GM06990 (cell line): Measurements from ENCODE around the gene OBSCN.

ENCODE experiments used
- DNase-seq: peaks from one replicate; pipeline ENCODE4 v3.0.0-alpha.2; 2011; ENCODE audit not compliant: insufficient read length; ENCODE audit errors: extremely low read depth
- H3K27me3 ChIP-seq: replicated peaks from 2 replicates; pipeline ENCODE4 v1.6.0; 2011; ENCODE audit warnings: low read length; ENCODE audit not compliant: control insufficient read depth, insufficient read depth
- H3K36me3 ChIP-seq: 2 replicates; pipeline ENCODE4 v1.5.1; 2011; ENCODE audit warnings: low read length; ENCODE audit not compliant: control insufficient read depth, insufficient read depth
- H3K4me3 ChIP-seq: replicated peaks from 2 replicates; pipeline ENCODE4 v1.5.1; 2011; ENCODE audit warnings: low read depth, mild to moderate bottlenecking, control low read depth, low read length
- TF ChIP-seq, protein P1 (sequence below): IDR thresholded peaks from 2 replicates; pipeline ENCODE4 v1.5.1; 2011; ENCODE audit warnings: low read length, control low read depth, mild to moderate bottlenecking, inconsistent platforms; ENCODE audit not compliant: insufficient read depth, poor library complexity, severe bottlenecking

The OBSCN gene

DNA sequence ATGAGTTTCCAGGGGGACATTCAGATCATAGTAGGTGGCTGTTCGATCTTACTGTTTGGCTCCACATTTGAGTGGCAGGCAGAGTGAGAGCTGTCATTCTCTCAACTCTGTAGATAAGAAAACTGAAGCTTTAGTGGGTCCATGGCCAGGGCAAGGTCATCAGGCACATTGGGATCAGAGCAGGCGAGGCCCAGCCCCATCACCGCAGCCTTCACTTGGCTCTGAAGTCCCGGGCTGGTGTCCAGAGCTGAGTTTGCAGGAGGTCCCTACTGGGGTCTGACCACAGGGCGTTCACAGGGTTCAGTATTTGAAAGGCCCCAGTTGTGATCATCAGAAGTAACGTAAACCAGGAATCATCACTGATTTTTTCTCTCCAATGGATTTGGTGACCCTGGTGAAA is 76.7 kb downstream of the OBSCN start:
- Histone ChIP-seq H3K4me3 (no peak overlapping the region), H3K27me3 (no peaks in the 10 kb centered on the region), H3K36me3 (no peaks in the 10 kb centered on the region)
- DNase-seq = no peak
- TF ChIP-seq, protein P1, sequence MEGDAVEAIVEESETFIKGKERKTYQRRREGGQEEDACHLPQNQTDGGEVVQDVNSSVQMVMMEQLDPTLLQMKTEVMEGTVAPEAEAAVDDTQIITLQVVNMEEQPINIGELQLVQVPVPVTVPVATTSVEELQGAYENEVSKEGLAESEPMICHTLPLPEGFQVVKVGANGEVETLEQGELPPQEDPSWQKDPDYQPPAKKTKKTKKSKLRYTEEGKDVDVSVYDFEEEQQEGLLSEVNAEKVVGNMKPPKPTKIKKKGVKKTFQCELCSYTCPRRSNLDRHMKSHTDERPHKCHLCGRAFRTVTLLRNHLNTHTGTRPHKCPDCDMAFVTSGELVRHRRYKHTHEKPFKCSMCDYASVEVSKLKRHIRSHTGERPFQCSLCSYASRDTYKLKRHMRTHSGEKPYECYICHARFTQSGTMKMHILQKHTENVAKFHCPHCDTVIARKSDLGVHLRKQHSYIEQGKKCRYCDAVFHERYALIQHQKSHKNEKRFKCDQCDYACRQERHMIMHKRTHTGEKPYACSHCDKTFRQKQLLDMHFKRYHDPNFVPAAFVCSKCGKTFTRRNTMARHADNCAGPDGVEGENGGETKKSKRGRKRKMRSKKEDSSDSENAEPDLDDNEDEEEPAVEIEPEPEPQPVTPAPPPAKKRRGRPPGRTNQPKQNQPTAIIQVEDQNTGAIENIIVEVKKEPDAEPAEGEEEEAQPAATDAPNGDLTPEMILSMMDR = no peak

DNA sequence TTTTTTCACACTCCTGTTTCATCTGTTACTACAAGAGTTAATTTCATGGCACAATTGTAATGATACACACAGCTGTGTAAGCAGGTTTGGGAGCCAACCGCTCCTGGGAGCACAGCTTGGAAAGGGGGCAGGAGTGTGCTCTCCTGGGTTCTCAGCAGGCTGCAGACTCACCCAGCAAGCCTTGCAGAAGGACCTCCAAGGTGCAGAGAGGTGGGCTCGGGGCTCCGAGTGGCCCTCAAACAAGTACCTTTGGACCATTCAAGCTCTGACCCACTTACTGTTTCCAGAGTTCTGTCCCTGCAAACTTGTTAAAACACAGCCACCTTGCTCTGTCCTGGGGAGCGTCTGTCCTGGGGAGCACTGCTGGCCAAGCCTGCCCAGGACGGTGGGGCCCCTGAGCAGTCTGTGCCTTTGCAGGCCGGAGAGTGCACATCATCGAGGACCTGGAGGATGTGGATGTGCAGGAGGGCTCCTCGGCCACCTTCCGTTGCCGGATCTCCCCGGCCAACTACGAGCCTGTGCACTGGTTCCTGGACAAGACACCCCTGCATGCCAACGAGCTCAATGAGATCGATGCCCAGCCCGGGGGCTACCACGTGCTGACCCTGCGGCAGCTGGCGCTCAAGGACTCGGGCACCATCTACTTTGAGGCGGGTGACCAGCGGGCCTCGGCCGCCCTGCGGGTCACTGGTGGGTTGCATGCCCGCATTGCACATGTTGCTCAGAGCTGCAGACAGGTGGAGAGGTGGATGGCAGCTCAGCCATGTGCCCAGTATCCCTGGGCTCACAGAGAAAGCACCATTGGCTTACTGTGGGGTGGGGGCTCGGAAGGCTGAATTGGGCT is 78.0 kb downstream of the OBSCN start:
- no peaks in the 10 kb centered on the region for H3K27me3 ChIP-seq

DNA sequence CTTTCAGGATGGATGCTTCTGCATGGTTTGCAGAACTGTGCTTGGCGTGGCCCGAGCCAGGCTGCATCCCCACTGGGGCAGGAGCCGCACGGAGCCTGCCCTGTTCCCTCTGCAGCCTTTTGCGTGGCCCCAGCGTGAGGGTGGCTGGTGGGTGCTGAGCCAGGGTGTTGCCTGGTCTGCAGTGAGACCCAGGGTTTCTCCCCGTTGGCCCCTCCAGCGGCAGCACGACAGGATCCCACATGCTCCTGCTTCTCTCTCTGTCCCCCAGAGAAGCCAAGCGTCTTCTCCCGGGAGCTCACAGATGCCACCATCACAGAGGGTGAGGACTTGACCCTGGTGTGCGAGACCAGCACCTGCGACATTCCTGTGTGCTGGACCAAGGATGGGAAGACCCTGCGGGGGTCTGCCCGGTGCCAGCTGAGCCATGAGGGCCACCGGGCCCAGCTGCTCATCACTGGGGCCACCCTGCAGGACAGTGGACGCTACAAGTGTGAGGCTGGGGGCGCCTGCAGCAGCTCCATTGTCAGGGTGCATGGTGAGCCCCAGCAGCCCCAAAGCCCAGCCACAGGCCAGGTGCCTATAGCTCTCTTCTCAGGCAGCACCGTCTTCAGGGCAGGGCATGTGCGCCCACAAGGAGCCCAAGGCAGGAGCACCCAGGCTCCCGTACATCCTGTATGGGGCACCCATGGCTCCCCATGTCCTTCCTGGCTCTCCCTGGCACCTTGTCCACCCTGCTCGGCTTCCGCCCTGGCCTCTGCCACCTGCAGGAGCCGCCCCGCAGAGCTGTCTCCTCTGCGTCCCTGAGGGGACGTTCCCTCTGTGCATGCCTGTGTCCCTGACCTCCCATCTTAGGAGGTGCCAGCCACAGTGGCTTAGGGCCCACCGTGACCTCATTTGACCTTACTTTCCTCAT is 78.9 kb downstream of the OBSCN start:
- DNase-seq = no peak
- H3K36me3 ChIP-seq = no peaks in the 10 kb centered on the region
- no peaks in the 10 kb centered on the region; the same call in 1 of the 2 replicates for H3K27me3 ChIP-seq
- no peak overlapping the region for H3K4me3 ChIP-seq
- TF ChIP-seq, protein P1 = no peak

More for the DNA sequence above, 78.0 kb downstream of the OBSCN start:
- Histone ChIP-seq H3K36me3 (no peaks in the 10 kb centered on the region), H3K4me3 (no peak overlapping the region)
- no peak for DNase-seq
- TF ChIP-seq, protein P1 = no peak

DNA sequence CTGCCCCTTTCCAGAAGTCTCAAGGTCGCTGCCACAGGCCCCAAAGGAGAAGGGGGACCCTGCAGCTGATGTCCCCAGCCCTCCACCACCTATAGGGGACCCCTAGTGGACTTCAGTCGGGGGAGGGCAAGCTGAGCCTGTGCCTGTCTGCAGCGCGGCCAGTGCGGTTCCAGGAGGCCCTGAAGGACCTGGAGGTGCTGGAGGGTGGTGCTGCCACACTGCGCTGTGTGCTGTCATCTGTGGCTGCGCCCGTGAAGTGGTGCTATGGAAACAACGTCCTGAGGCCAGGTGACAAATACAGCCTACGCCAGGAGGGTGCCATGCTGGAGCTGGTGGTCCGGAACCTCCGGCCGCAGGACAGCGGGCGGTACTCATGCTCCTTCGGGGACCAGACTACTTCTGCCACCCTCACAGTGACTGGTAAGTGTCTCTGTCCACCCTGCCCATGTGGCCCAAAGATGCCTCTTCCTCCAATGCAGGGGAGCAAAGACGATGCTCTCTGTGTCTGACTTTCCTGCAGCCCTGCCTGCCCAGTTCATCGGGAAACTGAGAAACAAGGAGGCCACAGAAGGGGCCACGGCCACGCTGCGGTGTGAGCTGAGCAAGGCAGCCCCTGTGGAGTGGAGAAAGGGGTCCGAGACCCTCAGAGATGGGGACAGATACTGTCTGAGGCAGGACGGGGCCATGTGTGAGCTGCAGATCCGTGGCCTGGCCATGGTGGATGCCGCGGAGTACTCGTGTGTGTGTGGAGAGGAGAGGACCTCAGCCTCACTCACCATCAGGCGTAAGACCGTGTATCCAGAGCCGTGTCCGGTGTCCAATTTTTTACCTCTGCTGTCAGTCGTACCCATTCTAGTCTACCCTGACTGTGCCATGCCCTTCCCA is 79.9 kb downstream of the OBSCN start:
- TF ChIP-seq, protein P1 = no peak
- DNase-seq = no peak
- H3K4me3 ChIP-seq = no peak overlapping the region
- no peaks in the 10 kb centered on the region for H3K36me3 ChIP-seq
- H3K27me3 ChIP-seq = no peaks in the 10 kb centered on the region; the same call in 1 of the 2 replicates

DNA sequence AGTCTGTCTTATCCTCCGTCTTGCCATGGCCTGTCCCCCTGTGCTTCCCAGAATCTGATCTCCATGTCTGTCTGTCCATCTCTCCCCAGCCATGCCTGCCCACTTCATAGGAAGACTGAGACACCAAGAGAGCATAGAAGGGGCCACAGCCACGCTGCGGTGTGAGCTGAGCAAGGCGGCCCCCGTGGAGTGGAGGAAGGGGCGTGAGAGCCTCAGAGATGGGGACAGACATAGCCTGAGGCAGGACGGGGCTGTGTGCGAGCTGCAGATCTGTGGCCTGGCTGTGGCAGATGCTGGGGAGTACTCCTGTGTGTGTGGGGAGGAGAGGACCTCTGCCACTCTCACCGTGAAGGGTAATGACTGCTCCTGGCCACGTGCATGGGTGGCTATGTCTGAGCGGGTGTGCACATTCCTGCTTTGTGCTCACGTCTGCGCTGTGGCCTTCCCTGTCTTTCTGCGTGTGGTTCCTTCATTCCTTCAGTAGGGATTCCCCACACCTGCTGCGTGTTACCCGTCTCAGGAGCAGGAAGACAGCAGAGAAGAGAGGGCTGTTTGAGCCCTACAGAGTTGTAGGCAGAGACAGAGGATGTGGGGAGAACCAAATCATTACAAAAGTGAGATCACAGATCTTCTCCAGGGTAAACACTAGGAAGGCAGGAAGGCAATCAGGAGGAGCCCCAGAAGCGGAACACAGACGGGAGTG is 80.8 kb downstream of the OBSCN start:
- H3K36me3 ChIP-seq = no peaks in the 10 kb centered on the region
- DNase-seq = no peak
- no peaks in the 10 kb centered on the region; the same call in 1 of the 2 replicates for H3K27me3 ChIP-seq
- TF ChIP-seq, protein P1 = no peak
- no peak overlapping the region for H3K4me3 ChIP-seq
